SU-DHL-6 (cell line): ENCODE results near the gene AVPR2.

Experiments used
- H2AFZ ChIP-seq: fragments of 200-600 bp; sonication (generic); 2 replicates; pipeline ENCODE4 v1.6.1; 2014; ENCODE audit warnings: low read depth, mild to moderate bottlenecking, moderate library complexity, mixed read lengths, antibody characterized with exemption, low read length; ENCODE audit not compliant: severe bottlenecking
- H3F3A ChIP-seq: fragments of 200-600 bp; shearing (Covaris generic); 2 replicates; pipeline ENCODE4 v1.6.0; 2016; ENCODE audit warnings: antibody characterized with exemption, mild to moderate bottlenecking; ENCODE audit not compliant: insufficient read depth
- H3K27ac ChIP-seq: fragments of 200-600 bp; sonication (generic); 2 replicates; pipeline ENCODE4 v1.5.1; 2016; ENCODE audit warnings: low read depth, mild to moderate bottlenecking, low read length, moderate library complexity, mixed read lengths
- H3K27me3 ChIP-seq: fragments of 200-600 bp; sonication (generic), shearing (Covaris generic); 2 replicates; pipeline ENCODE4 v1.6.0; 2014; ENCODE audit warnings: mild to moderate bottlenecking, low read length
- H3K36me3 ChIP-seq: fragments of 200-600 bp; sonication (generic); 2 replicates; pipeline ENCODE4 v1.6.1; 2014; ENCODE audit warnings: mild to moderate bottlenecking, low read length, mixed read lengths
- H3K4me2 ChIP-seq: fragments of 300-600, 200-600 bp; shearing (Covaris generic), sonication (generic); 2 replicates; pipeline ENCODE4 v1.6.0; 2014; ENCODE audit warnings: low read length, low read depth, mild to moderate bottlenecking; ENCODE audit not compliant: poor library complexity, severe bottlenecking
- H3K4me3 ChIP-seq: fragments of 200-600 bp; sonication (generic); 2 replicates; pipeline ENCODE4 v1.5.1; 2014; ENCODE audit warnings: antibody characterized with exemption, low read length, mild to moderate bottlenecking, mixed read lengths; ENCODE audit not compliant: insufficient read depth, poor library complexity, severe bottlenecking
- H3K79me2 ChIP-seq: fragments of 200-600 bp; sonication (generic); 2 replicates; pipeline ENCODE4 v1.6.1; 2014; ENCODE audit warnings: mild to moderate bottlenecking, low read length, moderate library complexity; ENCODE audit not compliant: insufficient read depth
- H3K9ac ChIP-seq: fragments of 200-600 bp; sonication (generic); 2 replicates; pipeline ENCODE4 v1.7.0; 2014; ENCODE audit warnings: mild to moderate bottlenecking, low read length
- H3K9me2 ChIP-seq: fragments of 200-600 bp; sonication (generic); replicated peaks from 2 replicates; pipeline ENCODE4 v1.6.1; 2014; ENCODE audit warnings: low read length; ENCODE audit not compliant: insufficient read depth
- H3K9me3 ChIP-seq: fragments of 200-600 bp; sonication (generic); 2 replicates; pipeline ENCODE4 v1.6.1; 2014; ENCODE audit warnings: low read length, mixed read lengths; ENCODE audit not compliant: insufficient read depth
- H4K20me1 ChIP-seq: fragments of 200-600 bp; sonication (generic); 2 replicates; pipeline ENCODE4 v1.6.1; 2014; ENCODE audit warnings: low read depth, mild to moderate bottlenecking, antibody characterized with exemption, low read length, moderate library complexity, mixed read lengths
- CTCF ChIP-seq: fragments of 200-600 bp; sonication (generic); IDR thresholded peaks from one replicate; pipeline ENCODE4 v1.5.1; 2017; ENCODE audit warnings: antibody characterized with exemption, mild to moderate bottlenecking, low read length, moderate library complexity; ENCODE audit not compliant: insufficient read depth, poor library complexity, severe bottlenecking
- EZH2phosphoT487 ChIP-seq: fragments of 200-600 bp; sonication (generic), shearing (Covaris generic); conservative IDR thresholded peaks from 2 replicates; pipeline ENCODE4 v1.6.1; 2018; ENCODE audit warnings: mild to moderate bottlenecking, antibody characterized with exemption, low read length, moderate library complexity, mixed read lengths

Gene AVPR2

DNA sequence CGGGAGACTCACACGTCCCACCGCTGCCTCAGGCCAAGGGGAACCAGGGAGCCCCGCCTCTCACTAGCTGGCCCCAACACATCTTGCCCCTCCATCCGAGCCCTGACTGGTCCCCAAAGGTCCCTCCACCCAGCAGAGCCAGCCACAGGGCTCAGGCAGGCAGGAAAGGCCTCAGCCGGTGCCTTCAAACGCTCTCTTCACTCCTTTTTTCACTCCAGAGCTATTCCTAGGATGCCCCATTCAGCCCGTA lies 23.1 kb downstream of the AVPR2 start:
- peaks cover 16% of the 10 kb centered on the region; the same call in 1 of the 2 replicates for H3K79me2 ChIP-seq
- H3K4me2 ChIP-seq, result peak overlapping the region; percentile 78
- H3K9me2 ChIP-seq, result no peaks in the 10 kb centered on the region
- TF ChIP-seq EZH2phosphoT487 (no peak), CTCF (no peak)
- no peaks in the 10 kb centered on the region for H3K27me3 ChIP-seq
- peak overlapping the region; percentile 98 for H3K9ac ChIP-seq
- H3K36me3 ChIP-seq, result no peaks in the 10 kb centered on the region
- peaks cover 22% of the 10 kb centered on the region for H3F3A ChIP-seq
- peak overlapping the region; percentile 100 for H3K27ac ChIP-seq
- H3K4me3 ChIP-seq, result peak overlapping the region; percentile 65
- H3K9me3 ChIP-seq, result no peaks in the 10 kb centered on the region
- no peak overlapping the region for H2AFZ ChIP-seq
- no peaks in the 10 kb centered on the region for H4K20me1 ChIP-seq

- Histone ChIP-seq H3K4me3 (peak overlapping the region; percentile 65), H2AFZ (no peak overlapping the region), H3K27me3 (no peaks in the 10 kb centered on the region), H3K36me3 (no peaks in the 10 kb centered on the region), H3K27ac (peak overlapping the region; percentile 100), H3K9ac (peak overlapping the region; percentile 98), H3K79me2 (peaks cover 20% of the 10 kb centered on the region), H3F3A (peaks cover 22% of the 10 kb centered on the region), H3K4me2 (peak overlapping the region; percentile 78), H3K9me2 (no peaks in the 10 kb centered on the region), H3K9me3 (no peaks in the 10 kb centered on the region), H4K20me1 (no peaks in the 10 kb centered on the region)
- TF ChIP-seq CTCF (no peak), EZH2phosphoT487 (no peak)
These were observed 23.7 kb downstream of the AVPR2 start for GRCh38 chrX:153927922-153928760.

DNA sequence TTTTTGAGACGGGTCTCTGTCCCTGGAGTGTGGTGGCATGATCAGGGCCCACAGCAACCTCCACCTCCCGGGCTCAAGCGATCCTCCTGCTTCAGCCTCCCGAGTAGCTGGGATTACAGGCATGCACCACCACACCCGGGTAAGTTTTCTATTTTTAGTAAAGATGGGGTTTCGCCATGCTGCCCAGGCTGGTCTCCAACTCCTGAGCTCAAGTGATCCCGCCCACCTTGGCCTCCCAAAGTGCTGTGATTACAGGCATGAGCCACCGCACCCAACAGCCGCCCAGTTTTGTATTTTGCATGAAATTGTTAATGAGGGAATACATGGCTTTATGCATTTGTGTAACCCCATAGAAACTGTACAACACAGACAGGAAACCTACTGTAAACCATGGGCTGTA lies 24.4 kb downstream of the AVPR2 start:
- Histone ChIP-seq H3K9me2 (no peaks in the 10 kb centered on the region), H2AFZ (no peak overlapping the region), H3F3A (peaks cover 22% of the 10 kb centered on the region), H3K4me2 (peak overlapping the region; percentile 67), H3K9me3 (no peaks in the 10 kb centered on the region), H3K27ac (peak overlapping the region; percentile 69), H3K79me2 (peaks cover 24% of the 10 kb centered on the region), H3K4me3 (peak overlapping the region; percentile 42), H4K20me1 (no peaks in the 10 kb centered on the region), H3K9ac (peak overlapping the region; percentile 43; the same call in 1 of the 2 replicates), H3K36me3 (no peaks in the 10 kb centered on the region), H3K27me3 (no peaks in the 10 kb centered on the region)
- TF ChIP-seq CTCF, result no peak
- TF ChIP-seq EZH2phosphoT487, result no peak
